Measurements from ENCODE around the gene CYTH2. TPM values are rescaled to one million over a fixed set of nuclear protein-coding genes. Genes with fewer than 3 reads are reported as not detected.

The CYTH2 gene, protein sequence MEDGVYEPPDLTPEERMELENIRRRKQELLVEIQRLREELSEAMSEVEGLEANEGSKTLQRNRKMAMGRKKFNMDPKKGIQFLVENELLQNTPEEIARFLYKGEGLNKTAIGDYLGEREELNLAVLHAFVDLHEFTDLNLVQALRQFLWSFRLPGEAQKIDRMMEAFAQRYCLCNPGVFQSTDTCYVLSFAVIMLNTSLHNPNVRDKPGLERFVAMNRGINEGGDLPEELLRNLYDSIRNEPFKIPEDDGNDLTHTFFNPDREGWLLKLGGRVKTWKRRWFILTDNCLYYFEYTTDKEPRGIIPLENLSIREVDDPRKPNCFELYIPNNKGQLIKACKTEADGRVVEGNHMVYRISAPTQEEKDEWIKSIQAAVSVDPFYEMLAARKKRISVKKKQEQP
- total RNA-seq: 35.5 and 41.4 TPM in 2 replicates

DNA sequence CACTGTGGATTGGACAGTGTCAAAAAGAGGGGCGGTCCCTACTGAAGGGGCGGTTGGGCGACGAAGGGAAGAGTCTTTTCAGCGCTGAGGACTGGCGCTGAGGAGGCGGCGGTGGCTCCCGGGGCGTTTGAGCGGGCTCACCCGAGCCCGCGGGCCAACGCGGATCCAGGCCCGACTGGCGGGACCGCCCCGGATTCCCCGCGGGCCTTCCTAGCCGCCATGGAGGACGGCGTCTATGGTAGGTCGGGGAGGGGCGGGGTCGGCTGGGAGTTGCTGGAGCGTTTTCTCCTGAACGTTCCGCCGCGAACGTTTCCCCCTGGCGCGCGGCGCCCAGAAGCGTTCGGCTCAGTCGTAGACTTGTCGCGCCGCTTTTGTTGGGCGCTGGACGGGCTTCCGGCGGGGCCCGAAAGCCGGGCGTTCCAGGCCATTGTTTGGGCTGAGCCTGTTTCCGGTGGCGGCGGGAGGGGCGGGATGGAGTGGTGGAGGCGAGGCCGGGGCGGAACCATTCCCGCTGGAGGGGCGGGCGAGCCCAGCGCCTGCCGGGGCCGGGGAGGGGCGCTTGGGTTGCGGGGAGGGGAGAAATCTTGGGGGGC lies at the start of gene CYTH2:
TSS of gene CYTH2 (plus strand) at position 81 of the 593 bp plus-strand sequence. CDS start at position 220, 139 bp downstream.

DNA sequence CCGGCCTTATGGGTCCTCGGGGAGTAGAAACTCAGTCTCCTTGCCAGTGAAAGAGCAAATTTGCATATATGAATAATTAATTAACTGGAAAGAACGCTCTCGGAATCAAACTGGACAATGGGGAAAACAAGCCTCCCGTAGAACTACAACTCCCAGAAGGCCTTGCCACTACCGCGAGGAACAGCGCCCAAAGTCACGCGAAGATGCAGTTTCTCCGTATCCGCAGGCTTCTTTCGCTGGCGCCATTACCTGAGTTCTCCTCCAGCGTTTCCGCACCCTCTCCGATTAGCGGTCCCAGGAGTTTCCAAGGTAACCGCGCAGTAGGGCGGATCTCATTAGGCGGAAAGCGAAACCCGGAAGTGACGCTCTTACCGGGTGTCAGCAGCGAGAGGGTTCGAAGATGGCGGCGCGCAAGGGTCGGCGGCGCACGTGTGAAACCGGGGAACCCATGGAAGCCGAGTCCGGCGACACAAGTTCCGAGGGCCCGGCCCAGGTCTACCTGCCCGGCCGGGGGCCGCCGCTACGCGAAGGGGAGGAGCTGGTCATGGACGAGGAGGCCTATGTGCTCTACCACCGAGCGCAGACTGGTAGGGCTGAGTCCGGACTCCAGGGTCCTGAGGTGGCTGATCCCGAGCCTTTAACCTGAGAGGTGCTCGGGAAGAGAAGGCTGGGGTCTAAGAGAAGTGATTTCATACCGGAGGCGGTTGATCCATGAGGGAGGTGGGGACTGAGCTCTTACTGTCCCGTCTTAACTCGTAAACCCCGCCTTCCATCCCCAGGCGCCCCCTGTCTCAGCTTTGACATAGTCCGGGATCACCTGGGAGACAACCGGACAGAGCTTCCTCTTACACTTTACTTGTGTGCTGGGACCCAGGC lies 23.3 kb upstream of the CYTH2 start, which contains the start of gene GRWD1:
TSS of gene GRWD1 (plus strand) at position 378 of the 876 bp plus-strand sequence. CDS start at position 401, 23 bp downstream.

DNA sequence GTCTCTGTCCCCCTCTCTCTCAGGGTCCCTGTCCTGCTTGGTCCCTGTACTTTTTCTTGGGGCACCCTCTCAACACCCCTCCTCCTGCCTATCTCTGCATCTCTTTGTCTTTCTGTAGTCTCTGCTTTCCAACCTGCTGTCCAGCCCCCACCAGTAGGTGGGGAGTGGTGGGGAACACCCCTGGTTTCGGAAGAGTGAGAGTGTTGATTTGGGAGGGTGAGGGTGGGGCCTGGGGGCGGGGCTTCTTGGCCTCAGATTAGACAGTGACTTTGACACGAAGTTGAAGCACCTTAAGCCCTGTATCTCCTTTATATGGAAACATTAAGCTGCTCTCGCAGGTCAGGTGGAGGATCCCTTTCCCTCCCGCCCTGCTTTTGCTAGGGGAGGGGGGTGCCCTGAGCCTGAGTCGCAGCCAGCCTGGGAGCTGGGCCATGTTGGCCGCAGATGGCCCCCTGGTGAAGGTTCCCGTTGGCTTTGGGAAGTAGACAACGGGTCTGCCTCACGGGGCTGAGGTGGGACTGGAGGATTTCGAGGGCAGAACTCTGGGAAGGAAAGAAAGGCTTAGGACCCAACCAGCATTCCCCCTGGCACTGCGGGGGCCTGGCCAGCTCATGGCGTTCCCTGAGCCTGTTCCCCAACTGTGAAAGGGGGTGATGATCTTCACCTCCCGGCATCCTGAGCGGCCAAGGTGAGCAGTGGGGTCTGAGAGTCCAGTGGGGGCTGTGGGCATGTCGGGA lies 13.8 kb upstream of the CYTH2 start, which contains the start of gene KCNJ14:
TSS of gene KCNJ14 (plus strand) at position 404 of the 737 bp plus-strand sequence. CDS start 6,151 bp downstream, outside the sequence.

DNA sequence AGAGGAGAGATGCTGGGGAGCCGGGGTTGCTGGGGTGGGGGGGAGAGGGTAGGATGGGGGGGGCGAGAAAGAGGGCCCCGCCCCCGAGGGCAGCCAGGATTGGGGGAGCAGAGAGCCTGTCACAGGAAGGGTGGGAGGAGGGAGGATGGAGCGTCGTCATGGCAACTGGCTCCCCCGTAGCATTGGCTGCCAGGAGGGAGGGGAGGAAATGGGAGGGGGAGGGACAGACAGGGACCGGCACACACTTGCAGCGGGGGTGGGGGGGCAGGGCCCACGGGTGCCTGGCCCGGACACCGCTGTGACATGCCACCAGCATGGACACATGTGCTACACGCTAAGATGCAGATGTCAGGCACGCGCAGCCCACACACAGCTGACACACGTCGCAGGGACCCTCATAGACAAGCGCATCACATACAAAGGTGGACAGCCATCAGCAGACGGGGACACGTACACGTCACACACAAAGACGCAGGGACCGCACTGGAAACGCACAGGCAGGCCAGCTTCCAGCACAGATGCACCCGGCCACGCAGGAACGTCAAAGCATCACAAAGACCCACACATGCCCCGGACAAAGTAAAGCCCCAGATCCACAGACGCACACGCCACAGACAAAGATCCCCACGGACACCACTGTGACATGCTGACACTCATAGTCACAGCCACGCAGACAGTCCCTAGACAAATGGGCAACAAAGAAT lies 42.8 kb downstream of the CYTH2 start, which contains the start of gene LMTK3:
TSS of gene LMTK3 (minus strand) at position 36 of the 704 bp plus-strand sequence. CDS start 259 bp downstream, outside the sequence.

Other genes with a start within 250 kb of the CYTH2 start
- 63.4 and 69.2 TPM in 2 replicates for gene CARD8, start 213.5 kb upstream of the CYTH2 start, total RNA-seq
- gene ZNF114, start 199.3 kb upstream of the CYTH2 start, total RNA-seq: 1.8 and 1.9 TPM in 2 replicates
- gene EMP3, start 143.8 kb upstream of the CYTH2 start, total RNA-seq: 30.1 and 45.4 TPM in 2 replicates
- gene TMEM143, start 105.4 kb upstream of the CYTH2 start, total RNA-seq: 3.5 and 8.0 TPM in 2 replicates
- not detected in 2 replicates for gene SYNGR4, start 105.0 kb upstream of the CYTH2 start, total RNA-seq
- 96.5 and 102 TPM in 2 replicates for gene KDELR1, start 77.8 kb upstream of the CYTH2 start, total RNA-seq
- 0.40 and 0.64 TPM in 2 replicates for gene GRIN2D, start 75.7 kb upstream of the CYTH2 start, total RNA-seq
- gene GRWD1, start 23.4 kb upstream of the CYTH2 start, total RNA-seq: 67.2 and 69.6 TPM in 2 replicates
- 0.20 and 0.39 TPM in 2 replicates for gene KCNJ14, start 13.8 kb upstream of the CYTH2 start, total RNA-seq
- gene LMTK3, start 42.5 kb downstream of the CYTH2 start, total RNA-seq: 0.05 TPM in 1 of 2 replicates, not detected in the other
- not detected in 2 replicates for gene SULT2B1, start 82.8 kb downstream of the CYTH2 start, total RNA-seq
- not detected in 2 replicates for gene SPACA4, start 137.4 kb downstream of the CYTH2 start, total RNA-seq
- gene FAM83E, start 145.7 kb downstream of the CYTH2 start, total RNA-seq: 0.33 TPM in 1 of 2 replicates, not detected in the other
- gene RPL18, start 149.8 kb downstream of the CYTH2 start, total RNA-seq: 2,122 and 2,588 TPM in 2 replicates
- gene SPHK2, start 150.1 kb downstream of the CYTH2 start, total RNA-seq: 12.4 and 14.3 TPM in 2 replicates
- 0.13 and 1.8 TPM in 2 replicates for gene DBP, start 168.0 kb downstream of the CYTH2 start, total RNA-seq
- 0.07 and 0.54 TPM in 2 replicates for gene CA11, start 176.8 kb downstream of the CYTH2 start, total RNA-seq
- gene NTN5, start 203.6 kb downstream of the CYTH2 start, total RNA-seq: 0.07 TPM in 1 of 2 replicates, not detected in the other
- gene FUT2, start 226.6 kb downstream of the CYTH2 start, total RNA-seq: not detected in 2 replicates